ENCODE measurements around the gene SLC27A6.

Gene SLC27A6

DNA sequence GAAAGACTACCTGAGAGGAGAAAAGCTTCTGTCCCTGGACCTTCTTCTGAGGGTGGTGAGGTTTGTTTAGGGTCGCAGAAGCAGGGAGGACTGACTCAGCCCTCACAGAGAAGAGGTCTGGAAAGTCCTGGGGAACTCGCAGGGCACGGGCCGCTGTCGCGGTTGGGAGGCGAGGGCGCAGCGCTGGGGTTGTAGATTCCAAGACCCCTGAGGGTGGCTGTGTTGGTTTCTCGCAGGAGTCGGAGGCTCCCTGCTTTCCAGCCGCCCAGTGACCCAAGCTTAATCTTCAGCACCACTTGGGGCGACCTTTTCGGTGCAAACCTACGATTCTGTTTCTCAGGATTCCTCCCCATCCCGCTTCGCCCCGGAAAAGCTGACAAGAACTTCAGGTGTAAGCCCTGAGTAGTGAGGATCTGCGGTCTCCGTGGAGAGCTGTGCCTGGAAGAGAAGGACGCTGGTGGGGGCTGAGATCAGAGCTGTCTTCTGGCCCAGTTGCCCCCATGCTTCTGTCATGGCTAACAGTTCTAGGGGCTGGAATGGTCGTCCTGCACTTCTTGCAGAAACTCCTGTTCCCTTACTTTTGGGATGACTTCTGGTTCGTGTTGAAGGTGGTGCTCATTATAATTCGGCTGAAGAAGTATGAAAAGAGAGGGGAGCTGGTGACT, 482 bp downstream of the SLC27A6 start:
- no peaks in the 10 kb centered on the region for H3K79me2 ChIP-seq (ENCODE audit: insufficient read depth, low read length)
- no peaks in the 10 kb centered on the region for H3F3A ChIP-seq (ENCODE audit: low read depth)
- no peak overlapping the region for H3K9ac ChIP-seq (ENCODE audit: low read depth, low read length, poor library complexity, severe bottlenecking)
- H4K20me1 ChIP-seq (ENCODE audit: insufficient read depth, low read length, poor library complexity, severe bottlenecking) = no peaks in the 10 kb centered on the region
- no peaks in the 10 kb centered on the region for H3K36me3 ChIP-seq (ENCODE audit: insufficient read depth, low read length)
- no peaks in the 10 kb centered on the region for H3K27me3 ChIP-seq (ENCODE audit: insufficient read depth, low read length, poor library complexity, severe bottlenecking)
- no peaks in the 10 kb centered on the region for H3K4me1 ChIP-seq (ENCODE audit: insufficient read depth, low read length, poor library complexity, severe bottlenecking)
- no peak overlapping the region for H3K4me3 ChIP-seq (ENCODE audit: low read length, poor library complexity, severe bottlenecking)
- H3K4me2 ChIP-seq (ENCODE audit: low read depth, low read length, poor library complexity, severe bottlenecking) = no peak overlapping the region
- H2AFZ ChIP-seq (ENCODE audit: low read length) = no peak overlapping the region
- H3K9me3 ChIP-seq (ENCODE audit: insufficient read depth, low read depth, low read length) = no peaks in the 10 kb centered on the region
- H3K9me2 ChIP-seq (replicated peaks; ENCODE audit: low read depth, low read length) = no peaks in the 10 kb centered on the region
- TF ChIP-seq EZH2phosphoT487 (IDR thresholded peaks at IDR 0.05; ENCODE audit: borderline replicate concordance) = no peak
- TF ChIP-seq CTCF (conservative IDR thresholded peaks at IDR 0.05; ENCODE audit: low read length) = no peak

DNA sequence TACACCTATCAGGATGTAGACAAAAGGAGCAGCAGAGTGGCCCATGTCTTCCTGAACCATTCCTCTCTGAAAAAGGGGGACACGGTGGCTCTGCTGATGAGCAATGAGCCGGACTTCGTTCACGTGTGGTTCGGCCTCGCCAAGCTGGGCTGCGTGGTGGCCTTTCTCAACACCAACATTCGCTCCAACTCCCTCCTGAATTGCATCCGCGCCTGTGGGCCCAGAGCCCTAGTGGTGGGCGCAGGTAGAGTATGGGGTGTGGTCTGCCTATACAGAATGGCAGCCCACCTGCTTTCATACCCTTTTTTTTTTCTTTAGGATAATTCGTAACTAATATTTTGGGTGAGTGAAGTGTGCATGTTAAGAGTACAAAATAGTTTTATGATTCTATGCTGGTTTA, 1.1 kb downstream of the SLC27A6 start:
- no peaks in the 10 kb centered on the region for H3K9me3 ChIP-seq (ENCODE audit: insufficient read depth, low read depth, low read length)
- no peaks in the 10 kb centered on the region for H3K79me2 ChIP-seq (ENCODE audit: insufficient read depth, low read length)
- H4K20me1 ChIP-seq (ENCODE audit: insufficient read depth, low read length, poor library complexity, severe bottlenecking) = no peaks in the 10 kb centered on the region
- H3F3A ChIP-seq (ENCODE audit: low read depth) = no peaks in the 10 kb centered on the region
- no peaks in the 10 kb centered on the region for H3K4me1 ChIP-seq (ENCODE audit: insufficient read depth, low read length, poor library complexity, severe bottlenecking)
- no peak overlapping the region for H3K9ac ChIP-seq (ENCODE audit: low read depth, low read length, poor library complexity, severe bottlenecking)
- H2AFZ ChIP-seq (ENCODE audit: low read length) = no peak overlapping the region
- no peak overlapping the region for H3K4me3 ChIP-seq (ENCODE audit: low read length, poor library complexity, severe bottlenecking)
- H3K4me2 ChIP-seq (ENCODE audit: low read depth, low read length, poor library complexity, severe bottlenecking) = no peak overlapping the region
- H3K36me3 ChIP-seq (ENCODE audit: insufficient read depth, low read length) = no peaks in the 10 kb centered on the region
- H3K9me2 ChIP-seq (replicated peaks; ENCODE audit: low read depth, low read length) = no peaks in the 10 kb centered on the region
- TF ChIP-seq EZH2phosphoT487 (IDR thresholded peaks at IDR 0.05; ENCODE audit: borderline replicate concordance) = no peak
- no peak for TF ChIP-seq CTCF (conservative IDR thresholded peaks at IDR 0.05; ENCODE audit: low read length)
- no peaks in the 10 kb centered on the region for H3K27me3 ChIP-seq (ENCODE audit: insufficient read depth, low read length, poor library complexity, severe bottlenecking)

- TF ChIP-seq CTCF (conservative IDR thresholded peaks at IDR 0.05; ENCODE audit: low read length) = no peak
- TF ChIP-seq EZH2phosphoT487 (IDR thresholded peaks at IDR 0.05; ENCODE audit: borderline replicate concordance) = no peak
- Histone ChIP-seq H2AFZ (ENCODE audit: low read length) (no peak overlapping the region), H3K4me1 (ENCODE audit: insufficient read depth, low read length, poor library complexity, severe bottlenecking) (no peaks in the 10 kb centered on the region), H3K36me3 (ENCODE audit: insufficient read depth, low read length) (no peaks in the 10 kb centered on the region), H3K9me3 (ENCODE audit: insufficient read depth, low read depth, low read length) (no peaks in the 10 kb centered on the region), H3K79me2 (ENCODE audit: insufficient read depth, low read length) (no peaks in the 10 kb centered on the region), H3K27me3 (ENCODE audit: insufficient read depth, low read length, poor library complexity, severe bottlenecking) (no peaks in the 10 kb centered on the region), H3F3A (ENCODE audit: low read depth) (no peaks in the 10 kb centered on the region), H4K20me1 (ENCODE audit: insufficient read depth, low read length, poor library complexity, severe bottlenecking) (no peaks in the 10 kb centered on the region), H3K9me2 (replicated peaks; ENCODE audit: low read depth, low read length) (no peaks in the 10 kb centered on the region), H3K9ac (ENCODE audit: low read depth, low read length, poor library complexity, severe bottlenecking) (no peak overlapping the region), H3K4me3 (ENCODE audit: low read length, poor library complexity, severe bottlenecking) (no peak overlapping the region), H3K4me2 (ENCODE audit: low read depth, low read length, poor library complexity, severe bottlenecking) (no peak overlapping the region)
Measured at GRCh38 chr5:128966846-128967245, 1.6 kb downstream of the SLC27A6 start.

Data from Loucy (cell line).